H1 (cell line): Measurements from ENCODE around the gene MORN5. TPM values are rescaled to one million over a fixed set of nuclear protein-coding genes. Genes with fewer than 3 reads are reported as not detected.

ENCODE experiments used
- CTCF ChIA-PET: fragments of 300-600 bp; sonication (Branson Sonifier 250); formaldehyde crosslinking; loops from one replicate; lab custom pipeline; 2021; ENCODE audit not compliant: partially characterized antibody; lab: Charles Lee
- POLR2A ChIA-PET: fragments of 300-600 bp; sonication (Branson Sonifier 250); formaldehyde crosslinking; loops from one replicate; lab custom pipeline; 2021; ENCODE audit warnings: inconsistent platforms; ENCODE audit not compliant: partially characterized antibody; lab: Charles Lee
- DNase-seq, 2 experiments: peaks; one replicate each; pipeline versions ENCODE4 v3.0.0 to v3.0.0-alpha.2; 2010 to 2022; ENCODE audit warnings: low spot score in 2 of 2, low read depth in 1 of 2, mixed read lengths in 1 of 2
- FAIRE-seq: peaks from 2 replicates; lab custom pipeline; 2011; peaks lifted over from hg19 to GRCh38; lab: Jason Lieb, UNC
- H2AFZ ChIP-seq: 2 replicates; pipeline ENCODE4 v1.8.1; 2012; ENCODE audit warnings: low read length, inconsistent platforms
- H2AK5ac ChIP-seq: 2 replicates; pipeline ENCODE4 v1.6.1; 2013; ENCODE audit warnings: low read depth, low read length
- H2BK120ac ChIP-seq: replicated peaks from 2 replicates; pipeline ENCODE3; 2013; ENCODE audit warnings: low read depth, low read length, inconsistent platforms
- H2BK12ac ChIP-seq: 2 replicates; pipeline ENCODE4 v1.6.1; 2013; ENCODE audit warnings: low read depth, low read length
- H2BK15ac ChIP-seq: 2 replicates; pipeline ENCODE4 v1.6.1; 2013; ENCODE audit warnings: low read length
- H2BK20ac ChIP-seq: 2 replicates; pipeline ENCODE4 v1.6.1; 2013; ENCODE audit warnings: low read length
- H2BK5ac ChIP-seq: 2 replicates; pipeline ENCODE4 v1.6.1; 2013; ENCODE audit warnings: low read depth, low read length
- H3K14ac ChIP-seq: 2 replicates; pipeline ENCODE4 v1.6.1; 2013; ENCODE audit warnings: inconsistent platforms; ENCODE audit not compliant: insufficient read length
- H3K18ac ChIP-seq: 2 replicates; pipeline ENCODE4 v1.6.1; 2013; ENCODE audit warnings: low read length; ENCODE audit errors: extremely low read depth
- H3K23ac ChIP-seq: 2 replicates; pipeline ENCODE4 v1.6.1; 2013; ENCODE audit warnings: inconsistent platforms; ENCODE audit not compliant: insufficient read length
- H3K23me2 ChIP-seq: 2 replicates; pipeline ENCODE4 v1.6.1; 2013; ENCODE audit warnings: low read depth, low read length
- H3K27ac ChIP-seq: 2 replicates; pipeline ENCODE4 v1.6.1; 2011; ENCODE audit warnings: low read depth, low read length, inconsistent platforms
- H3K27me3 ChIP-seq, 4 experiments: replicated peaks in 1 of 4; 1 replicate in 1 of 4; 2 replicates in 3 of 4; pipeline versions ENCODE4 v1.6.1 to v1.8.1; 2011 to 2013; ENCODE audit warnings: low read length in 3 of 4, mild to moderate bottlenecking in 3 of 4, inconsistent platforms in 2 of 4, mixed read lengths in 2 of 4, moderate library complexity in 1 of 4; ENCODE audit not compliant: control insufficient read depth in 3 of 4, insufficient read depth in 3 of 4; ENCODE audit errors: extremely low read depth in 1 of 4
- H3K36me3 ChIP-seq, 4 experiments: 2 replicates each; pipeline versions ENCODE4 v1.6.1 to v1.8.1; 2011 to 2013; ENCODE audit warnings: mild to moderate bottlenecking in 4 of 4, low read length in 3 of 4, moderate library complexity in 2 of 4, control low read depth in 1 of 4, inconsistent platforms in 1 of 4; ENCODE audit not compliant: insufficient read depth in 4 of 4, control insufficient read depth in 2 of 4
- H3K4ac ChIP-seq: replicated peaks from 2 replicates; pipeline ENCODE3; 2013; ENCODE audit warnings: low read length, low read depth, mixed read lengths, inconsistent platforms; ENCODE audit not compliant: insufficient read length
- H3K4me1 ChIP-seq, 4 experiments: replicated peaks in 1 of 4; 1 replicate in 1 of 4; 2 replicates in 3 of 4; pipeline versions ENCODE4 v1.6.1 to v1.8.1; 2011 to 2013; ENCODE audit warnings: low read length in 3 of 4, inconsistent platforms in 2 of 4, mixed read lengths in 1 of 4; ENCODE audit not compliant: insufficient read depth in 4 of 4, control insufficient read depth in 3 of 4
- H3K4me2 ChIP-seq, 2 experiments: 2 replicates each; pipeline versions ENCODE4 v1.6.1 to v1.8.1; 2011 to 2013; ENCODE audit warnings: low read depth in 2 of 2, low read length in 2 of 2, control low read depth in 1 of 2, inconsistent platforms in 1 of 2, mild to moderate bottlenecking in 1 of 2; ENCODE audit not compliant: insufficient read depth in 1 of 2
- H3K4me3 ChIP-seq, 4 experiments: fragments of 200-600, 300-600 bp in 1 of 4; sonication (generic), shearing (Covaris generic), sonication (Bioruptor Twin) in 1 of 4; 2 replicates each; pipeline versions ENCODE4 v1.5.1 to v1.8.1; 2011 to 2016; ENCODE audit warnings: low read length in 4 of 4, low read depth in 3 of 4, control low read depth in 2 of 4, inconsistent platforms in 2 of 4, mild to moderate bottlenecking in 2 of 4, mixed read lengths in 1 of 4, moderate library complexity in 1 of 4; ENCODE audit not compliant: insufficient read depth in 2 of 4; ENCODE audit errors: extremely low read depth in 1 of 4
- H3K56ac ChIP-seq: replicated peaks from 2 replicates; pipeline ENCODE3; 2013; ENCODE audit warnings: low read depth, mild to moderate bottlenecking, mixed read lengths, low read length, inconsistent platforms; ENCODE audit not compliant: insufficient read length
- H3K79me1 ChIP-seq: 2 replicates; pipeline ENCODE4 v1.6.1; 2013; ENCODE audit warnings: low read depth, low read length, control low read depth
- H3K79me2 ChIP-seq, 2 experiments: 2 replicates each; pipeline versions ENCODE4 v1.6.1 to v1.8.1; 2012 to 2013; ENCODE audit warnings: low read length in 2 of 2, mild to moderate bottlenecking in 2 of 2, inconsistent platforms in 1 of 2; ENCODE audit not compliant: insufficient read depth in 2 of 2, control insufficient read depth in 1 of 2
- H3K9ac ChIP-seq, 4 experiments: replicated peaks in 1 of 4; 1 replicate in 1 of 4; 2 replicates in 3 of 4; pipeline versions ENCODE4 v1.6.1 to v1.8.1; 2011 to 2013; ENCODE audit warnings: low read depth in 3 of 4, low read length in 3 of 4, control low read depth in 2 of 4, mild to moderate bottlenecking in 2 of 4, moderate library complexity in 2 of 4, inconsistent platforms in 1 of 4; ENCODE audit errors: extremely low read depth in 1 of 4
- H3K9me3 ChIP-seq, 2 experiments: 2 replicates each; pipeline versions ENCODE4 v1.6.1 to v1.8.1; 2012 to 2013; ENCODE audit warnings: mild to moderate bottlenecking in 2 of 2, moderate library complexity in 2 of 2, control low read depth in 1 of 2, inconsistent platforms in 1 of 2, low read depth in 1 of 2, low read length in 1 of 2, mixed read lengths in 1 of 2; ENCODE audit not compliant: insufficient read depth in 2 of 2
- H4K20me1 ChIP-seq, 2 experiments: replicated peaks in 1 of 2; 2 replicates each; pipeline versions ENCODE3 to v1.8.1; 2011 to 2013; ENCODE audit warnings: inconsistent platforms in 2 of 2, low read length in 2 of 2, mild to moderate bottlenecking in 1 of 2; ENCODE audit not compliant: insufficient read depth in 2 of 2, control insufficient read depth in 1 of 2
- H4K5ac ChIP-seq: 2 replicates; pipeline ENCODE4 v1.6.1; 2013; ENCODE audit warnings: low read length, low read depth, mixed read lengths, inconsistent platforms; ENCODE audit not compliant: insufficient read length
- H4K8ac ChIP-seq: 2 replicates; pipeline ENCODE4 v1.8.0; 2013; ENCODE audit warnings: mild to moderate bottlenecking, moderate library complexity, low read length, inconsistent platforms; ENCODE audit not compliant: insufficient read depth; ENCODE audit errors: extremely low read depth
- H4K91ac ChIP-seq: replicated peaks from 2 replicates; pipeline ENCODE3; 2013; ENCODE audit warnings: low read length, mixed read lengths, inconsistent platforms; ENCODE audit not compliant: insufficient read length
- SAP30 ChIP-seq: fragments of 300-600 bp; sonication (generic); IDR thresholded peaks from 2 replicates; pipeline ENCODE4 v1.7.1; 2012; ENCODE audit warnings: low read length, moderate library complexity, mild to moderate bottlenecking, inconsistent platforms; ENCODE audit not compliant: insufficient read depth, insufficient replicate concordance
- SP4 ChIP-seq: IDR thresholded peaks from 2 replicates; pipeline ENCODE4 v1.6.1; 2012; ENCODE audit warnings: low read length, inconsistent platforms
- WGBS, 2 experiments: shearing (Covaris generic) in 1 of 2; methylation state at CpG; one replicate each; pipeline versions ENCODE4 v1.1.6 to v1.1.7; 2013 to 2015; ENCODE audit warnings: low lambda C conversion rate in 2 of 2, mixed read lengths in 2 of 2, inconsistent platforms in 1 of 2, low coverage in 1 of 2, missing lambda C conversion rate in 1 of 2; ENCODE audit not compliant: insufficient replicate concordance in 2 of 2, insufficient coverage in 1 of 2, insufficient read length in 1 of 2; ENCODE audit errors: extremely low coverage in 1 of 2, missing lambda C conversion rate in 1 of 2; 5-methylcytosine and 5-hydroxymethylcytosine counted together
- polyA plus RNA-seq, 7 experiments: library from polyadenylated mRNA; depleted of rRNA in 3 of 7; stranded (reverse) in 5 of 7; unstranded in 2 of 7; fragments of >200 nt in 5 of 7; fragments of 200-250 nt in 2 of 7; gene quantifications; 1 replicate in 5 of 7; 2 replicates in 1 of 7; 4 replicates in 1 of 7; pipeline versions ENCODE4 v1.2.1 to v1.2.3, GENCODE V29; 2011 to 2013; ENCODE audit warnings: missing spikeins in 2 of 7, mixed read lengths in 2 of 7
- total RNA-seq: library from RNA; stranded (reverse); fragmentation: NEBNext Ultra II Directional; extraction: Animal tissue kit (Norgen Biotek cat#: 25700); gene quantifications from 2 replicates; pipeline ENCODE4 v1.2.1, GENCODE V29; 2021
- TF ChIP-seq, protein P1 (sequence below): IDR thresholded peaks from 2 replicates; pipeline ENCODE4 v1.6.1; 2012; ENCODE audit warnings: inconsistent platforms

Gene MORN5
- total and polyA plus RNA-seq, 2 of the 8 experiments (the other 6 are each of a cell fraction or from before 2014, with no cell fraction given), result not detected

DNA sequence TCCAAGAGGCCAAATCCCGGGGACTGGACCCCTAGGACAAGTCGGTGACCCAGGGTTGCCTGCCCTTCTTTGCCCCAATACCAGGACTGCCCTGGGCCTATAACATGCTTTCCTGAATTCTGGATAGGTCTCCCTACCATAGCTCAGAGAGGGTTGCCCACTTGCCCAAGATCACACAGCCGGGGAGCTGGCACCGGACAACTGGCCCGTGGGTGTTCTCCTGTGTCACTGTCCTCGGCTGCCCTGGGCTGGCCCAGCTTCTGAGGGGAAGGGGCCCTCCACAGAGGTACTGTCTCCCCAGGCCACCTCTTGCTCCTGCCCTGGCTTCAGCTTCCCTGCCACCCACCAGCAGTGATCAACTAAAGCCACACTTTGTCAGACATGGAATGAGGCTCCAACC is 37.8 kb upstream of the MORN5 start:
- H2BK12ac ChIP-seq, result no peak overlapping the region
- H3K4me3 ChIP-seq, result no peak overlapping the region
- no peak overlapping the region for H3K23ac ChIP-seq
- ChIA-PET POLR2A (interaction anchor here (1.6 kb wide), 1 partner anchor 23 kb away, joined by 9 read pairs; no protein-coding TSS in a partner anchor), CTCF (interaction anchor here (0.9 to 15.6 kb wide), 26 partner anchors 10 to 688 kb away, joined by 3 to 544 read pairs (median 8); partner anchors contain the start of genes MRRF, RBM18 and TTLL11)
- no peak overlapping the region for H3K14ac ChIP-seq
- H3K27ac ChIP-seq, result no peak overlapping the region
- H3K79me2 ChIP-seq, result no peaks in the 10 kb centered on the region
- no peak overlapping the region for H2BK5ac ChIP-seq
- DNase-seq, result no peak
- H3K4me2 ChIP-seq, result no peak overlapping the region
- H2BK20ac ChIP-seq, result no peak overlapping the region
- FAIRE-seq, result no peak
- peaks cover 6% of the 10 kb centered on the region; the same call in 1 of the 2 replicates for H3K23me2 ChIP-seq
- no peaks in the 10 kb centered on the region for H3K9me3 ChIP-seq
- H3K79me1 ChIP-seq, result no peaks in the 10 kb centered on the region
- H4K5ac ChIP-seq, result no peak overlapping the region
- H4K91ac ChIP-seq, result no peak overlapping the region
- H2BK15ac ChIP-seq, result 0 out of 2 replicates have a peak overlapping the region, but pooled peaks have one; percentile 40
- no peaks in the 10 kb centered on the region for H4K20me1 ChIP-seq
- H3K18ac ChIP-seq, result no peak overlapping the region
- H3K36me3 ChIP-seq, result no peaks in the 10 kb centered on the region
- peak overlapping the region; percentile 20; the same call in 1 of the 2 replicates for H4K8ac ChIP-seq
- no peak overlapping the region for H3K56ac ChIP-seq
- WGBS, 2 experiments, result 95% methylated on average over 6 of the region's 6 CpGs; no CpG with 5 or more reads in 1 of the 2 experiments
- H3K4ac ChIP-seq, result no peak overlapping the region
- H3K9ac ChIP-seq, result no peak overlapping the region
- no peak overlapping the region for H2AK5ac ChIP-seq
- H3K4me1 ChIP-seq, result peaks cover 0 to 10% (median 3%) of the 10 kb centered on the region in 4 experiments; a peak in 6 of 7 replicates
- H3K27me3 ChIP-seq, result peaks cover 9 to 18% (median 17%) of the 10 kb centered on the region in 4 experiments
- H2AFZ ChIP-seq, result no peak overlapping the region
- H2BK120ac ChIP-seq, result no peak overlapping the region
- TF ChIP-seq, protein P1, sequence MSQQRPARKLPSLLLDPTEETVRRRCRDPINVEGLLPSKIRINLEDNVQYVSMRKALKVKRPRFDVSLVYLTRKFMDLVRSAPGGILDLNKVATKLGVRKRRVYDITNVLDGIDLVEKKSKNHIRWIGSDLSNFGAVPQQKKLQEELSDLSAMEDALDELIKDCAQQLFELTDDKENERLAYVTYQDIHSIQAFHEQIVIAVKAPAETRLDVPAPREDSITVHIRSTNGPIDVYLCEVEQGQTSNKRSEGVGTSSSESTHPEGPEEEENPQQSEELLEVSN, result no peak
- no peak for TF ChIP-seq SAP30
- no peak for TF ChIP-seq SP4
